NCI-H2171 treated with DMSO at 0.1 percent for 48 hours (cell line): ENCODE results near the gene GPC5.

Experiments used
- DNase-seq: peaks from one replicate; lab custom pipeline; 2025; lab: John Stamatoyannopoulos, UW

The GPC5 gene

DNA sequence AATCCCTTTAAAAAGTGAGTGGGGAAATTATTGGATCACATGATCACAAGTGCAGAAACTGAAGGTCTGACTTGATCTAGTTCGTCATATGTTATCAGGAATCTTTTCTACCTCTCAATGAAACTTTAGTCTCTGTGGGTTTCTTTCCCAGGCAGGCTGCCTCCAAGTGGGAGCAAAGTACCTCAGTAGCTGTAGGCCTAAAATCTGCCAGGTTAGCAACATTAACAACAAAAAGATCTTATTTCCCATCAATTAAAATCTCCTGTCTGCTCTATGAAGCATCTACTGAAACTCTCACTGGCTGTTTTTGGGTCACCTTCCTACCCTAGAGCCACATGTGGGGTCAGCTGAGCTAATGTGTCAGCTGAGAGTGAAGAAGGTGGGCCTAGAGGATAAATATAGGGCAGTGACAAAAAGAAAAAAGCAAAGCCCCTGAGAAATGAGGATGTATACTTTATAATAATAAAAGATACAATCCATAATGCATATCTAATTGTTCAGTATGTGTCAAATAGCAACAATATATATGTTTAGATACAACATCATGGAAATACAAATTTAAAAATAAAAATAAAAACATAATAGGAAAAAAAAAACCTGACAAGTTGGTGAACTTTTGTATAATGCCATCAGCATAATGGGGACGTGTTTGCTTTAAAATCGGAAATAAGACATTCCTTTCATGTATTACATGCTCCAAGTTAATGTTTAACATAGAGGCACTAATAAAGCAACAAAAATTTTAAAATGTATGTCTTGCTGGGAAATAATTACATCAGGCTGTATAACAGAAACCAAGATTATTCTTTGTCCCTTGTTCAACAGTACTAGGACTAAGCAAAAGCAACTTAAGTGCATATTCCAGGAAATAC, 141.1 kb downstream of the GPC5 start:
- no peak for DNase-seq

- DNase-seq: no peak
Measured at GRCh38 chr13:91540158-91540736, 141.8 kb downstream of the GPC5 start.

GRCh38 chr13:91544723-91545122, 146.3 kb downstream of the GPC5 start:
- DNase-seq: no peak

DNA sequence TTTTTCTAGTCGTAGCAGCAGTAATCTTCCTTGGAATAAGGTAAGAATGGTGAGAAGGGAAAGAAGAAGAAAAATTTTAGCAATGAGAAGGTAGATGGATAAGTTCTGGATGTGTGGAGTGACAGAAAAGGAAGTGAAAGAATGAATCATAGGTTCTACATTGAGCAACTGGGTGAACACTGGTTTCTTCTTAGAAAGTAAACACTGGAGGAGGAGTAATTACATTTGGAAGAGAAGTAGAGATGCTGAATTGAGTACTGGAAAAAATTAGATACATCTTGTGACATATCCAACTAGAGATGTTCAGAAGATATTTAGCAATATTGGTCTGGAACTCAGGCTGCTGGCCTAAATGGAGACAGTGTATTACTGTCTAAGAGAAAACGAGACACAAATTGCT, 148.5 kb downstream of the GPC5 start:
- DNase-seq: no peak

DNA sequence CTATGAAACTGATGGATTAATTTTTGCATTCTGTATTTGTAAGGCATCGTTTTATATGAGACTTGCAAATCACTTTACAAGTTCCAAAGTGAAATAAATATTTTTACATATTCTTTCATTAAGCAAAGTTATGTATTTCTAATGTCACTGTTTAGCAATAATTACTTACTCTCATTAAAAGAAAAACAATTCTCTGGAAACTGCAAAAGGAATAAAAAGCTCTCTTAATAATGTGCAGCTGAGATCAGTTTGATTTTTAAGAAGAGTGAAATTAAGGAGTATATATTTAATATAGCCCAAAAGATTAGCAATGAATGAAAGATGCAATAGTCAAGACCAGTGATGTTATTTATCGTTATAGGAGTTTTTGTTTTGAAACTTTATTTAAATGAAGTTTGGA, 155.2 kb downstream of the GPC5 start:
- no peak for DNase-seq

DNA sequence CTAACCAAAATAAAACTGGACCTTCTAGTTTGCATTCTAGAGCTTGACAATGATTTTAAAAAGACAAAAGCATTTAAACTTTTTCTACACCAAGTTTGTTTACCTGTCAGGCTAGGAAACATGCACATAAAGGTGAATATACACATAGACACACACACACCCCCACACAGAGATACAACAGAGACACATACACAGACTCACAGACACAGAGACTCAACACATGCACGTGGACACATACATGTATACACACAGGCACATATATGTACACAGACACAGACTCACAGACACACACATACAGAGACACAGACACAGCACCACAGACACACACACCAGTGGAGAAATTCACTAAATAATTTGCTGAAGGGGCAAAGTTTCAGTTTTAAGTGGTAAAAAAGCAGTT, 155.7 kb downstream of the GPC5 start:
- no peak for DNase-seq

- no peak for DNase-seq
Measured at GRCh38 chr13:91557328-91558090, 159.1 kb downstream of the GPC5 start.

- no peak for DNase-seq
Measured at GRCh38 chr13:91563799-91564198, 165.4 kb downstream of the GPC5 start.

DNA sequence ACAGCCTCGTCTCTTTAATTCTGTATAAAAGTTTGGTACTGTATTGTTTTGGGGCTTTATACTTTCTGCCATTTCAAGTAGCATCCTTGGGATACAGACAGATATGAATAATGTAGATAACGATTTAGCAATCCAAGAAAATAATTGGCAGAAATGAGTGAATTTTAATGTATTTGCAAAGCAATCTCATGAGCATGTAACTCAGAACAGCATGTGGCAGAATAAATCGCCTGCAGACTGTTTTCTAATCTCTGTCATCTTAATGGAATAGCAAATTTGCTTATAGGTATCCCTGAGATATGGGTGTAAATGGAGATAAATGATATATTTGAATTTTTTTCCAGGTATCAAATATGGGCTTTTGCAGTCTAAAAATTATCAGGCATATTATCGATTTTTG, 166.0 kb downstream of the GPC5 start:
- no peak for DNase-seq

GRCh38 chr13:91565296-91565695, 166.9 kb downstream of the GPC5 start:
- DNase-seq: no peak

DNA sequence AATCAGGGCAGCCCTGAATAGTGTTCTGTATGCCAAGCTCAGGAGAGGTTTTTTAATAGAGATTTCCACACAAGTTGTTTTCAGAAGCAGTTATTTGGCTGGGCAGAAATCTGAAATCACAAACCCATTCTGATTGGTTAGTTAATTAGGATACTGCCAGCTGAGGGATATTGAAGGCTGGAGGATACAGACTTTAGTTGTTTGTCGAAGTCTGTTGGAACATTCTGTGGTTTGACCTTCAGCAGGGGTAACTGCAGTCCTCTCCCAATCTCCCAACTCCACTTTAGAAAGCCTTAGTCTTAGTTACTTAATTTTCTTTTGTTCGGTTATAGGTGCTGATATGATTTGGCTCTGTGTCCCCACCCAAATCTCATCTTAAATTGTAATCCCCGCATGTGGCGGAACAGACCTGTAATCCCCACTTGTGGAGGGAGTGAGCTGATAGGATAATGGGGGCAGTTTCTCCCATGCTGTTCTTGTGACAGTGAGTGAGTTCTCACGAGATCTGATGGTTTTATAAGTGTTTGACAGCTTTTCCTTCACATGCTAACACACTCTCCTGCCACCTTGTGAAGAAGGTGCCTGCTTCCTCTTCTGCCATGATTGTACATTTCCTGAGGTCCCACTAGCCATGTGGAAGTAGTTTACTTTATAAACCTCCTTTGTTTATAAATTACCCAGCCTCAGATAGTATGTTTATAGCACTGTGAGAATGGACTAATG, 169.2 kb downstream of the GPC5 start:
- DNase-seq: no peak

DNA sequence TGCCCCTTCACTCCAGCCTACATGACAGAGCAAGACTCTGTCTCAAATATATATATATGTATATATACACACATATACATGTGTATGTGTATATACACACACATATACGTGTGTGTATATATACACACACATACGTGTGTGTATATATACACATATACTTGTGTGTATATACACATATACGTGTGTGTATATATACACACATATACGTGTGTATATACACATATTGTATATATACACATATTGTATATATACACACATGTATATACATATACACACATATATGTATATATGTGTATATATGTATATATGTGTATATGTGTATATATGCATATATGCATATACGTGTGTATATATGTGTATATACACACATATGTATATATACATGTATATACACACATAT, 173.3 kb downstream of the GPC5 start:
- DNase-seq: no peak

GRCh38 chr13:91572439-91572838, 174.0 kb downstream of the GPC5 start:
- DNase-seq: no peak

DNA sequence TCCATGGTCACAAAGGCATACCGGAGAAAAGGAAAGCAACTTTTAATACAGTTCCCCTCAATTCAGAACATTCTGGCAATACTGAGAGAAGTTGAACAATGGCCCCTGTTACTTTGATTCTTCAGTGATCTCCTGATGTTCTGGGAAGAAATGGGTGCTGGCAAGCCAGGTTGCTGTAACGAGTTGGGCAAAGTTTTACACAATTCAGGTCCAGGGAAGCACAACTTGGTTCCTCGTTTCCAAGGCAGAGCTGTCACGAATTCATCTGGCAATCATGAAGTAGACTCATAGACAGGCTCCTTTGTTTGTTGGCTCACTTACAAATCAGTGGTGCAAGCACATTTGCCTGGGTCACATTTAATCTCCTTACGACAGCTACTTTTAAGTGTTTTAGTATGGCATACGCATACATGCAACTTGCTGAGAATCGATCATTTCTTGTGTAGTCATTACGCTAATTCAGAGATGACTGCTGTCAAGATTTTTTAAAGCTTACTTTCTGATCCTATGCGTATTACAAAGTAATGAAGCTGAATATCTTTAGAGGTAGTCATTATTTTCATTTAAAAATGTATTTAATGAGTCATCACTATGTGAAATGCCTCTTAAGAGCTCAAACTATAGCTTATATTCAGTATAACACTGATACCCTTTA, 174.7 kb downstream of the GPC5 start:
- no peak for DNase-seq

DNA sequence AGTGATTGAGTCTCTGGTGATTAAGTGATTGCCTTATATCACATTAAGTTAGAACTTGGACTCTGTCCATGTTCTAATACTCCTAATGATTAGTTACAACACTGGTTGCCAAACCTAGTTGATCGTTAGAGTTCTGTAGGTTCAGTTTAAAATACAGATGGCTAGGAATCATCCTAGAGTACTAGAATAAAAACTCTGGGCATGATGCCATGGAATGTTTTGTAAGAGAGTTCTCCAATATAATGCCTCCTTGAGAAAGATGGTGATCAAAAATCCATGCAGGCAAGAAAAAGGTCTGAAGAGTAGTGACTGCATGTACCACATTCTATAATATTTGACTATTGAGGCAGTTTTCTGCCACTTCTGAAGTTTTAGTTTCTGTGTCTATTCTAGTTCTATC, 176.3 kb downstream of the GPC5 start:
- DNase-seq: peak; percentile 6

DNA sequence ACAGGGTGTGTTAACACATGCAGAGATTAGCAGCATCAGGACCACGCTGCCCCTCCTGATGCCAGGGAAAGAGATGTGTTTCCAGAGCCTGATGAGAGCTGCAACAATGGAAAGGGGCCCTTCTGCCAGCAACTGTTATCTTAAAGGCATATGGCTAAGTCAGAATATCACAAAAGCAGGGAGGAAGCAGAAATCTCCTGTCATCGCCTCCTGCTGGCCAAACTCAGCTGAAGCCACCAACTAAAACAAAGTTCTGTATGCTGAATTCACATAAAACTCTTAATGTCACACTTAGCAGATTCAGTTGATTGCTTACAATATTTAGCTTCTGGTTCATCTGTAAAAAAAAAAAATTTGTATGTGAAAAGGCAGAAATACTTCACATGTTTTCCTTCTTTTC, 178.2 kb downstream of the GPC5 start:
- DNase-seq: peak; percentile 26

DNA sequence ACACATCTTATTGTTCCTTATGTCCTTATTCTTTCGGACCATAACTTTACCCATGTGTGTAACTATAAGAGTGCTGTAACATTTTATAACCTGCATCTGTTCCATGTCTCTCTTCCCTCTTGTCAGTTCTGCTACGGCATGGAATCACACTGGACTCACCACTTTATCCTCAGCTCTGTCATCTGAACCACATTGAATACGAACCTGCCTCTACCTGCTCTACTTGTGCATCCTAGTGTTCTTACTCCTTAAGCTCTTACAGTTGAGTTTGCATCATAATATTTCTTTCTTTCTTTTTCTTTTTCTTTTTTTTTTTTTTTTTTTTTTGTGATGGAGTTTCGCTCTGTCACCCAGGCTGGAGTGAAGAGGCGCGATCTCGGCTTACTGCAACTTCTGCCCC, 180.9 kb downstream of the GPC5 start:
- DNase-seq: no peak

- DNase-seq: no peak
Measured at GRCh38 chr13:91580749-91581148, 182.3 kb downstream of the GPC5 start.

DNA sequence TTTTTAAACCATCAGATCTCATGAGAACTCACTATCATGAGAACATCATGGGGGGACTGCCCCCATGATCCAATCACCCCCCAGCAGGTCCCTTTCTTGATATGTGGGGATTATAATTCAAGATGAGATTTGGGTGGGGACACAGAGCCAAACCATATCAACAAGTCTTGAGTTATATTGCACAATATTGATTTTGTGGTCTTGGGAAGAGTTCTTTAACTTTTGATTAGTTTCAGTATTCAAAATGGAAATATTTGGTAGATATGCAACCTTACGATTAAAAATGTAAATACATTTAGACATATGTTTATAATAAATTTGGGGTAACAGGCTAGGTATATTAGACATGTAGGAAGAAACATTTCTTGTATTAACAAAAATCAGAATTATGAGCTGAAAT, 188.2 kb downstream of the GPC5 start:
- DNase-seq: no peak

- DNase-seq: no peak
Measured at GRCh38 chr13:91588541-91588940, 190.1 kb downstream of the GPC5 start.

DNA sequence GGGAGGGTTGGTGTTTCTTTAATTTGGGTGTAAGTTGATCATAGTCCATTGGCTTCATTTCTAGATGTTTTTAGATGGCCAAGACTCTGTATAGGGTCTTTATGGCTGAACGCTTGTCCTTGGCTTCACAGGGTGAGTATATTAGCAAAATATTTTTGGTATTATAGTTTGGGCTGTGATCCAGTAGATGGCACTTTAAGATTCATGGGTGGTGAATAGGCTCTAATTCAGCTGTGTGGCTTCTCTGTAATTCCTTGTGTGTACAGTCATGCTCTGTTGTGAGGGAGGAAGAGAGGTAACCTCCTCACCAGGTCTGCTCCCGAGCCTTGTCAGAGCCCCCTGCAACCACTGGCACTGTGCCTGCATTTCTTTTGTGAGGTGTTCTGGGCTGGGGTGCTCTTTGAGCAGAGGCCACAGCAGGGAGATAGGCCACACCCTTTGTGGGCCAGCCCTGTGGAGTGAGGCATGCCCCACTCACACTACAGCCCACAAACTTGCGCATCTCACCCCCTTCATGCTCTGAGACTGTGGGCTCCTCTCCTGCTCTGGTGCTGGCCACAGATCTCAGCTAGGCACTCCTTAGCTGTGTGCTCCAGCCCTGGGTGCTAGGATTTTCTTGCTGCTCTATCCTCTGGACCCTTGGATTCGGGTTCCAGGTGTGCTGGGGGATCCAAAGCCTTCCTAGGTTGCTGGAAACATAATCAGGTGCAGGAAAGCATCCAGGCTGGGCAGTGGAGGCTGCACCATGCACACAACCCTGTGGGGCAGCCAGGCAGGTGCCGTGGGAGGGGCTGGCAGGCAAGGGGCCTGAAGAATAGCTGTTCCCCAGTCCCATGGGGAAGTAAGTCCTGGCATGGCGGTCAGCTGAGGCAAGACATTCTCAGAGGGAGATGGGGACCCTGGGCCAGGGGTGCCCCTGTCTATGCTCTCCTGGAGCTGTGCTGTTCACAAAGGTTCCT, 193.9 kb downstream of the GPC5 start:
- no peak for DNase-seq
